HepG2 (cell line): ENCODE results near the gene AK8. TPM values are rescaled to one million over a fixed set of nuclear protein-coding genes. Genes with fewer than 3 reads are reported as not detected.

Experiments
- ATAC-seq: fragments of 200-7000 bp; cut with Tn5 transposase; 3 replicates; pipeline ENCODE4 v1.9.1; 2020; ENCODE audit warnings: mild to moderate bottlenecking, moderate library complexity
- BruUV-seq: library from RNA; stranded (reverse); fragments of 400-500 nt; replicated peaks from 2 replicates; lab custom pipeline; 2021; lab: Mats Ljungman, UMichigan
- CTCF ChIA-PET: fragments of 300-600 bp; formaldehyde crosslinking; extraction: SDS; loops from one replicate; lab custom pipeline; 2021; ENCODE audit warnings: low total read pairs, inconsistent platforms, low intra/inter-chr PET ratio; lab: Yijun Ruan, JAX
- POLR2A ChIA-PET: fragments of 350-600 bp; sonication (Branson Sonifier 250); formaldehyde crosslinking; loops from one replicate; lab custom pipeline; 2020; ENCODE audit warnings: antibody characterized with exemption, inconsistent platforms; lab: Yijun Ruan, JAX
- DNase-seq: peaks from one replicate; pipeline ENCODE4 v3.0.0-alpha.2; 2015; ENCODE audit warnings: low spot score
- FAIRE-seq: peaks from 3 replicates; lab custom pipeline; 2011; peaks lifted over from hg19 to GRCh38; lab: Jason Lieb, UNC
- H2AFZ ChIP-seq: one replicate; pipeline ENCODE4 v1.6.1; 2011; ENCODE audit warnings: low read length, inconsistent platforms
- H3K27ac ChIP-seq: fragments of 300-600 bp; 3 replicates; pipeline ENCODE4 v1.8.0; 2011; ENCODE audit warnings: mixed run types, mild to moderate bottlenecking, mixed read lengths, low read length, inconsistent platforms; ENCODE audit not compliant: insufficient read depth; ENCODE audit errors: extremely low read length
- H3K27me3 ChIP-seq, 2 experiments: fragments of 200-600 bp in 1 of 2; 2 replicates in 1 of 2; 3 replicates in 1 of 2; pipeline versions ENCODE4 v1.6.0 to v1.8.0; 2011; ENCODE audit warnings: low read length in 2 of 2, mild to moderate bottlenecking in 2 of 2, moderate library complexity in 2 of 2, inconsistent platforms in 1 of 2; ENCODE audit not compliant: insufficient read depth in 2 of 2, control insufficient read depth in 1 of 2
- H3K36me3 ChIP-seq, 2 experiments: fragments of 200-600 bp in 1 of 2; replicated peaks in 1 of 2; 2 replicates in 1 of 2; 3 replicates in 1 of 2; pipeline versions ENCODE4 v1.5.1 to v1.8.0; 2011; ENCODE audit warnings: low read length in 2 of 2, inconsistent platforms in 1 of 2; ENCODE audit not compliant: insufficient read depth in 2 of 2, control insufficient read depth in 1 of 2
- H3K4me1 ChIP-seq: 2 replicates; pipeline ENCODE4 v1.5.1; 2012; ENCODE audit warnings: low read length, inconsistent platforms; ENCODE audit not compliant: insufficient read depth
- H3K4me2 ChIP-seq: 2 replicates; pipeline ENCODE4 v1.6.0; 2011; ENCODE audit warnings: low read depth, low read length, inconsistent platforms
- H3K4me3 ChIP-seq, 3 experiments: fragments of 200-600 bp in 1 of 3; sonication (generic), shearing (Covaris generic) in 1 of 3; replicated peaks in 1 of 3; 2 replicates each; pipeline ENCODE4 v1.5.1; 2011 to 2016; ENCODE audit warnings: low read length in 3 of 3, inconsistent platforms in 2 of 3, low read depth in 2 of 3, mild to moderate bottlenecking in 2 of 3, control low read depth in 1 of 3, mixed read lengths in 1 of 3; ENCODE audit not compliant: insufficient read depth in 1 of 3
- H3K79me2 ChIP-seq: one replicate; pipeline ENCODE4 v1.6.1; 2011; ENCODE audit warnings: low read length, inconsistent platforms; ENCODE audit not compliant: insufficient read depth
- H3K9ac ChIP-seq: 2 replicates; pipeline ENCODE4 v1.6.0; 2011; ENCODE audit warnings: mild to moderate bottlenecking, low read depth, low read length, inconsistent platforms; ENCODE audit not compliant: insufficient read depth
- H3K9me3 ChIP-seq: 2 replicates; pipeline ENCODE4 v1.5.1; 2012; ENCODE audit warnings: mild to moderate bottlenecking, low read length
- H4K20me1 ChIP-seq: 2 replicates; pipeline ENCODE4 v1.6.0; 2011; ENCODE audit warnings: inconsistent platforms, mild to moderate bottlenecking, low read length, moderate library complexity; ENCODE audit not compliant: insufficient read depth
- ATRX ChIP-seq: sonication (generic); formaldehyde crosslinking; IDR thresholded peaks from 2 replicates; pipeline ENCODE4 v1.4.0; 2020; ENCODE audit warnings: missing genetic modification reagents, borderline replicate concordance
- CHD4 ChIP-seq: fragments of 200-600 bp; sonication (generic); IDR thresholded peaks from 2 replicates; pipeline ENCODE4 v1.7.0; 2017; ENCODE audit warnings: mild to moderate bottlenecking, low read length, borderline replicate concordance
- FOXP1 ChIP-seq, 2 experiments: fragments of 450-650 bp in 1 of 2; IDR thresholded peaks; 2 replicates each; pipeline ENCODE4 v1.6.1; 2017 to 2018; ENCODE audit warnings: antibody characterized with exemption in 1 of 2
- IKZF4 ChIP-seq: sonication (generic); formaldehyde crosslinking; IDR thresholded peaks from 2 replicates; pipeline ENCODE4 v1.5.1; 2020; ENCODE audit warnings: borderline replicate concordance, mild to moderate bottlenecking, low read depth, missing genetic modification reagents; ENCODE audit errors: not compliant biosample characterization
- NFE2L1 ChIP-seq: sonication (generic); formaldehyde crosslinking; IDR thresholded peaks from 2 replicates; pipeline ENCODE4 v1.4.0; 2020; ENCODE audit warnings: missing genetic modification reagents, mild to moderate bottlenecking, borderline replicate concordance
- NFKB2 ChIP-seq: sonication (generic); formaldehyde crosslinking; IDR thresholded peaks from 2 replicates; pipeline ENCODE4 v1.4.0; 2020; ENCODE audit warnings: missing genetic modification reagents, borderline replicate concordance
- SUZ12 ChIP-seq: fragments of 150-350 bp; IDR thresholded peaks from 2 replicates; pipeline ENCODE4 v1.6.1; 2014; ENCODE audit warnings: low read depth, low read length
- ZNF441 ChIP-seq: sonication (generic); formaldehyde crosslinking; IDR thresholded peaks from 2 replicates; pipeline ENCODE4 v1.7.0; 2021; ENCODE audit warnings: missing genetic modification reagents, borderline replicate concordance
- ZNF614 ChIP-seq: IDR thresholded peaks from 2 replicates; pipeline ENCODE4 v1.6.1; 2018; ENCODE audit warnings: missing biosample characterization, missing genetic modification reagents, inconsistent platforms, borderline replicate concordance
- ZNF724P ChIP-seq: sonication (generic); formaldehyde crosslinking; IDR thresholded peaks from 2 replicates; pipeline ENCODE4 v1.8.0; 2022; ENCODE audit warnings: missing genetic modification reagents, borderline replicate concordance
- WGBS: methylation state at CpG from one replicate; pipeline ENCODE4 v1.1.6; 2017; ENCODE audit warnings: low lambda C conversion rate; 5-methylcytosine and 5-hydroxymethylcytosine counted together
- in situ Hi-C: cut with HindIII; loops from 2 replicates; pipeline ENCODE4 v1.10.0; 2017; ENCODE audit warnings: low pct_unique_long_range_greater_than_20kb; ENCODE audit not compliant: extremely low pct_ligation_motif_present
- intact Hi-C: fragments of 100-400 bp; cut with micrococcal nuclease; formaldehyde crosslinking; loops from one replicate; pipeline ENCODE4 v1.10.0; 2022; ENCODE audit not compliant: unreplicated experiment
- polyA plus RNA-seq, 8 experiments: library from polyadenylated mRNA; depleted of rRNA in 3 of 8; stranded (reverse) in 7 of 8; unstranded in 1 of 8; fragments of >200 nt; fragmentation: Illumina TruSeq in 4 of 8; extraction: Trizol in 4 of 8; gene quantifications; 2 replicates each; pipeline versions ENCODE4 v1.2.1 to v1.2.3, GENCODE V29; 2011 to 2016; ENCODE audit warnings: low read depth in 4 of 8, missing spikeins in 1 of 8, mixed read lengths in 1 of 8; ENCODE audit not compliant: insufficient read depth in 1 of 8
- total RNA-seq, 5 experiments: library from RNA; depleted of rRNA; stranded (reverse); fragments of >200 nt; fragmentation: Illumina TruSeq; extraction: Trizol; gene quantifications; 2 replicates each; pipeline ENCODE4 v1.2.3, GENCODE V29; 2016; ENCODE audit warnings: low read depth in 1 of 5

AK8 gene
- total and polyA plus RNA-seq, 2 of the 13 experiments (the other 11 are each of a cell fraction or from before 2014, with no cell fraction given): 0.11 TPM; not detected in 1

GRCh38 chr9:132806723-132807421, 71.2 kb downstream of the AK8 start:
- CTCF ChIA-PET: no interaction called here
- DNase-seq: no peak
- no peak for ATAC-seq
- no peak overlapping the region for H2AFZ ChIP-seq
- H3K9ac ChIP-seq: no peak overlapping the region
- no peaks in the 10 kb centered on the region for H3K9me3 ChIP-seq
- H3K79me2 ChIP-seq: no peaks in the 10 kb centered on the region
- H3K4me2 ChIP-seq: no peak overlapping the region
- no peaks in the 10 kb centered on the region for H4K20me1 ChIP-seq
- no TSS peak for BruUV-seq
- POLR2A ChIA-PET: no interaction called here
- H3K4me1 ChIP-seq: no peaks in the 10 kb centered on the region
- intact Hi-C loops (no loop called here), in situ Hi-C loops (no loop called here)
- FAIRE-seq: no peak
- H3K4me3 ChIP-seq: no peak overlapping the region
- WGBS: 33% methylated on average over 12 of the region's 13 CpGs
- no peak overlapping the region for H3K27ac ChIP-seq
- TF ChIP-seq ATRX (CRISPR knock-in tag) (no peak), ZNF724P (CRISPR knock-in tag) (no peak), NFE2L1 (CRISPR knock-in tag) (no peak), SUZ12 (no peak), ZNF441 (no peak), FOXP1 (IDR thresholded peaks at IDR 0.05) (no peak), FOXP1 (CRISPR knock-in tag; IDR thresholded peaks at IDR 0.05) (no peak), ZNF614 (CRISPR knock-in tag) (no peak), NFKB2 (CRISPR knock-in tag) (no peak), IKZF4 (CRISPR knock-in tag) (no peak), CHD4 (no peak)
- H3K36me3 ChIP-seq: no peaks in the 10 kb centered on the region
- peaks cover 4 to 72% of the 10 kb centered on the region in 2 experiments; a peak in 4 of 5 replicates for H3K27me3 ChIP-seq
